Measurements from ENCODE around the gene SAMHD1. TPM values are rescaled to one million over a fixed set of nuclear protein-coding genes. Genes with fewer than 3 reads are reported as not detected.

SAMHD1 gene
- polyA plus RNA-seq, 1 of the 3 experiments (the other 2 are of a cell fraction): 5.9 TPM

DNA sequence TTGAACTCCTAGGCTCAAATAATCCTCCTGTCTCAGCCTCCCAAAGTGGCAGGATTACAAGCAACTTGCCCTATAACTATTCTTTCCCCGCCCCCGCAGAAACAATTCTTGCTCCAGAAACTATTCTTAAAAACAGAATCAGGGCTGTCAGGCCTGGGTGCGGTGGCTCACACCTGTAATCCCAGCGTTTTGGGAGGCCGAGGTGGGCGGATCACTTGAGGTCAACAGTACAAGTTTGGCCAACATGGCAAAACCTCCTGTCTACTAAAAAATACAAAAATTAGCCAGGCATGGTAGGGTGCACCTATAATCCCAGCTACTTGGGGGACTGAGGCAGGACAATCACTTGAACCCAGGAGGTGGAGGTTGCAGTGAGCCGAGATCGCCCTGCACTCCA is 31.2 kb downstream of the SAMHD1 start (continued):
- TF ChIP-seq YY1 (IDR thresholded peaks at IDR 0.05; ENCODE audit: low read depth) (no peak), RFX5 (IDR thresholded peaks at IDR 0.05; ENCODE audit: low read length) (no peak), TEAD4 (IDR thresholded peaks at IDR 0.05; ENCODE audit: borderline replicate concordance, insufficient read depth) (no peak), FOXJ3 (CRISPR knock-in tag; IDR thresholded peaks at IDR 0.05) (no peak)

DNA sequence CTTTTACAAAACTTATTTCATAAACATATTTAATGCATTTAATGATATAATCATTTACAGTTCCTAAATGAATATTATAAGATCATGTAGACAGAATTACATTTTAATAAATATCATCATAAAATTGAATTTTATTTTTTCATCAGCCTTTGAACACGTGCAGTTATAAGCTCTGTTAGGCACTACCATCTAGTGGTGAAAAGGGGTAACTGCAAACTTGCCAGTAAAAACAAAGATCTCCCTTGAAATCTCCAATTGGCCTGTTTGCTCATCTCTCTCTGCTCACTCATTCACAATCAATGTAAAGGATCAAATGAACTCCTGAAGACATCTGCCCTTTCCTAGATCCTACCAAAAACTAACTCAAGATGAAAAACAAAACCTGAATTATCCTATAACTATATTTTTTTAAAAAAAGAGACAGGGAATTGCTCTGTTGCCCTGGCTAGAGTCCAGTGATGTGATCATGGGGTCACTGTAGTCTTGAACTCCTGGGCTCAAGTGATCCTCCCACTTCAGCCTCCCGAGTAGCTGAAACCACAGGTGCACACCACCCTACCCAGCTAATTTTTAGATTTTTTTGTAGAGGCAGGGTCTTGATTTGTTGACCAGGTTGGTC is 31.7 kb downstream of the SAMHD1 start:
- peaks cover 12% of the 10 kb centered on the region for H3F3A ChIP-seq (replicated peaks; ENCODE audit: insufficient read depth)
- H4K20me1 ChIP-seq (ENCODE audit: insufficient read depth): no peaks in the 10 kb centered on the region
- no peaks in the 10 kb centered on the region for H3K36me3 ChIP-seq (replicated peaks in 1 of 2; ENCODE audit: control insufficient read depth in 1 of 2, insufficient read depth in 2 of 2, low read length in 1 of 2)
- no peaks in the 10 kb centered on the region for H3K79me2 ChIP-seq (ENCODE audit: insufficient read depth)
- no peak overlapping the region for H3K27ac ChIP-seq (ENCODE audit: low read depth in 2 of 2, low read length in 1 of 2)
- ChIA-PET POLR2A (no interaction called here), CTCF (interaction anchor here (0.6 to 2.8 kb wide), 22 partner anchors 8 to 611 kb away, joined by 3 to 13 read pairs (median 5); partner anchors contain the start of gene DSN1)
- H3K9me2 ChIP-seq: no peaks in the 10 kb centered on the region
- H3K27me3 ChIP-seq (ENCODE audit: insufficient read depth): no peaks in the 10 kb centered on the region
- no peak overlapping the region for H3K4me3 ChIP-seq (ENCODE audit: low read depth in 2 of 2, low read length in 1 of 2)
- no peak overlapping the region for H2AFZ ChIP-seq (ENCODE audit: low read depth)
- no peak overlapping the region for H3K4me2 ChIP-seq
- WGBS (ENCODE audit: low lambda C conversion rate): 0% methylated on average over 2 of the region's 2 CpGs
- no peaks in the 10 kb centered on the region for H3K9me3 ChIP-seq
- DNase-seq: peak; percentile 63
- TF ChIP-seq EP300 (IDR thresholded peaks at IDR 0.05; ENCODE audit: borderline replicate concordance in 1 of 2, low read depth in 1 of 2, low read length in 1 of 2): no peak
- peak; percentile 82 for TF ChIP-seq MXI1 (IDR thresholded peaks at IDR 0.05; ENCODE audit: low read depth, low read length)
- TF ChIP-seq, protein P1, sequence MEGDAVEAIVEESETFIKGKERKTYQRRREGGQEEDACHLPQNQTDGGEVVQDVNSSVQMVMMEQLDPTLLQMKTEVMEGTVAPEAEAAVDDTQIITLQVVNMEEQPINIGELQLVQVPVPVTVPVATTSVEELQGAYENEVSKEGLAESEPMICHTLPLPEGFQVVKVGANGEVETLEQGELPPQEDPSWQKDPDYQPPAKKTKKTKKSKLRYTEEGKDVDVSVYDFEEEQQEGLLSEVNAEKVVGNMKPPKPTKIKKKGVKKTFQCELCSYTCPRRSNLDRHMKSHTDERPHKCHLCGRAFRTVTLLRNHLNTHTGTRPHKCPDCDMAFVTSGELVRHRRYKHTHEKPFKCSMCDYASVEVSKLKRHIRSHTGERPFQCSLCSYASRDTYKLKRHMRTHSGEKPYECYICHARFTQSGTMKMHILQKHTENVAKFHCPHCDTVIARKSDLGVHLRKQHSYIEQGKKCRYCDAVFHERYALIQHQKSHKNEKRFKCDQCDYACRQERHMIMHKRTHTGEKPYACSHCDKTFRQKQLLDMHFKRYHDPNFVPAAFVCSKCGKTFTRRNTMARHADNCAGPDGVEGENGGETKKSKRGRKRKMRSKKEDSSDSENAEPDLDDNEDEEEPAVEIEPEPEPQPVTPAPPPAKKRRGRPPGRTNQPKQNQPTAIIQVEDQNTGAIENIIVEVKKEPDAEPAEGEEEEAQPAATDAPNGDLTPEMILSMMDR (IDR thresholded peaks at IDR 0.05): peak; percentile 83
- peak; percentile 87 for TF ChIP-seq RAD21 (IDR thresholded peaks at IDR 0.05; ENCODE audit: low read length)
- TF ChIP-seq, protein P2, sequence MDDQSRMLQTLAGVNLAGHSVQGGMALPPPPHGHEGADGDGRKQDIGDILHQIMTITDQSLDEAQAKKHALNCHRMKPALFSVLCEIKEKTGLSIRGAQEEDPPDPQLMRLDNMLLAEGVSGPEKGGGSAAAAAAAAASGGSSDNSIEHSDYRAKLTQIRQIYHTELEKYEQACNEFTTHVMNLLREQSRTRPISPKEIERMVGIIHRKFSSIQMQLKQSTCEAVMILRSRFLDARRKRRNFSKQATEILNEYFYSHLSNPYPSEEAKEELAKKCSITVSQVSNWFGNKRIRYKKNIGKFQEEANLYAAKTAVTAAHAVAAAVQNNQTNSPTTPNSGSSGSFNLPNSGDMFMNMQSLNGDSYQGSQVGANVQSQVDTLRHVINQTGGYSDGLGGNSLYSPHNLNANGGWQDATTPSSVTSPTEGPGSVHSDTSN (IDR thresholded peaks at IDR 0.05): no peak
- TF ChIP-seq, protein P3, sequence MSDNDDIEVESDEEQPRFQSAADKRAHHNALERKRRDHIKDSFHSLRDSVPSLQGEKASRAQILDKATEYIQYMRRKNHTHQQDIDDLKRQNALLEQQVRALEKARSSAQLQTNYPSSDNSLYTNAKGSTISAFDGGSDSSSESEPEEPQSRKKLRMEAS (IDR thresholded peaks at IDR 0.05; ENCODE audit: low read depth): peak; percentile 65; the same call in 1 of the 2 replicates
- peak; percentile 57 for TF ChIP-seq SMC3 (IDR thresholded peaks at IDR 0.05; ENCODE audit: low read depth, low read length)
- TF ChIP-seq MEF2A (IDR thresholded peaks at IDR 0.05; ENCODE audit: borderline replicate concordance, low read depth): no peak
- TF ChIP-seq SIN3A (IDR thresholded peaks at IDR 0.05; ENCODE audit: borderline replicate concordance, low read depth, low read length): no peak
- no peak for TF ChIP-seq GATA2 (CRISPR knock-in tag; IDR thresholded peaks at IDR 0.05)
- no peak for TF ChIP-seq TAF1 (IDR thresholded peaks at IDR 0.05; ENCODE audit: borderline replicate concordance, low read depth, low read length)
- TF ChIP-seq RFX5 (IDR thresholded peaks at IDR 0.05; ENCODE audit: low read length): no peak
- TF ChIP-seq CHD2 (IDR thresholded peaks at IDR 0.05; ENCODE audit: low read length, partially characterized antibody): no peak
- TF ChIP-seq FOXJ3 (CRISPR knock-in tag; IDR thresholded peaks at IDR 0.05): no peak
- no peak for TF ChIP-seq JUND (IDR thresholded peaks at IDR 0.05)
- H3K4me1 ChIP-seq (ENCODE audit: control insufficient read depth in 1 of 2, insufficient read depth in 2 of 2, low read depth in 1 of 2, low read length in 1 of 2): no peaks in the 10 kb centered on the region
- no peak overlapping the region for H3K9ac ChIP-seq
